ENCODE results near the gene SFRP4. TPM values are rescaled to one million over a fixed set of nuclear protein-coding genes. Genes with fewer than 3 reads are reported as not detected.

The SFRP4 gene
- total RNA-seq, 2 donors from 2014 or later: not detected

DNA sequence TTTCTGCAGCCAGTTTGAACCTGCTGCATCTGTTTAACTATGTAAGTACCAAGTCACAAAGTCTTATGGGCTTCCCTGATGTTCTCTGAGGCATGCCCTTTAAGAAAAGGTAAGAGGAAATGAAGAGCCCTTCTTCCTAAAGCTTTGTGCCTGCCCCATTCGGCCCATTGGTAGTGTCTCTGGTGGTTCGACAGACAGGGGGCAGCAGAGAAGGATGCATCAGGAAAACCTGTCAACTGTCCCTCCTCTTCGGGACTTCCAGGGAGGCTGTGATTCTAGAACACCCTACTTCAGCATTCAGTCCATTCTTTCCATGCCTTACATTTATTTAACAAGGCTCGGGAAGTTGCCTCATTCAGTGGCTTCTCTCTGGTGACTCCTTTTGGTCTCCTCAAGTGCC, 1.9 kb upstream of the SFRP4 start:
- Mint-ChIP-seq H3K36me3 (no peaks in the 10 kb centered on the region), H3K9me3 (no peaks in the 10 kb centered on the region), H3K27me3 (peaks cover 36 to 40% of the 10 kb centered on the region in 2 donors), H3K4me3 (no peak overlapping the region), H3K4me1 (ENCODE audit: low read depth in 2 of 2) (peaks cover 23 to 29% of the 10 kb centered on the region in 2 donors), H3K27ac (no peak overlapping the region)
- ATAC-seq (no peak), DNase-seq (ENCODE audit: low spot score) (no peak)

DNA sequence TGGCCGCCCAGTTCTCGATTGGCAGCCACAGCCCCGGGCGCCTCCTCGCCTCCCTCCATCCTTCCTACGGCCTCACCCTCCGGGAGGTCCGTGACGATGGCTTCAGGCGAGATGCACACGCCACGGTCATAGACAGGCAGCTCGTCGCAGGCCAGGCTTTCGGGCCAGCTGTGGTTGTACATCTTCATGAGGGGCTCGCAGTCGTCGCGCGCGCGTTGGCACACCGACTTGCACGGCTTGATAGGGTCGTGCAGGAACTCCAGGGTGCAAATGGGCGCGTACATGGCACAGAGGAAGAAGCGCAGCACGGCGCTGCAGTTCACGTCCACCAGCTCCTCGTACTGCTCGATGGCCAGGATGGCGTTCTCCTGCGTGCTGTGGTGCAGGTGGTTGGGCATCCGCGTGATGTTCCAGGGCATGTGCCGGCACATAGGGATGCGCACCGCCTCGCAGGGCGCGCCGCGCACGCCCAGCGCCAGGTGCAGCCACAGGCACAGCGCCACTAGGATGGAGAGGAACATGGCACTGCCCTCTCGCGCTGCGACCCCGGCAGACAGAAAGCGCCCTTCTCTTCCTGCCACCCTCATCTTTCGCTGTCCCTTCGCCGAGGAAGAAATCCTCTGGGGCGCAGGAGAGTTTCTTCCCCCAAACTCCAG, 472 bp downstream of the SFRP4 start:
- no peak for DNase-seq (ENCODE audit: low spot score)

DNA sequence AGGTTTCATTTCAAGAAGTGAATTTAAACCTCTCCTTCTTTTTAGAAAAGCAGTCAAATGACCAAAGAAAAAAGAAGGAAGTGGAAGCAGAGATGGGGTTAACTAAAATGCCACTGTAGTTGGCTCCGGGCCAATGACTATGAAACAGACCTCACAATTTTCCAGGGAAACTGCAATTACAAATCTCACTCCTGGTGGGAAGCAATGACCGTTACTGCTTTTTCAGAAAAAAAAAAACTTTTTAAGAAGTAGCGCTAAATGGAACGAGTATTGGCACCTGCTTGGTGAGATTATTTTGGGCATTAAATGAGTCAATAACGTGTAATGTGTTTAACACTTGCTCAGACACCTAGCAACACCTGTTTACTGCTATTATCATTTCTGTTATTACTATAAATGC, 1.2 kb downstream of the SFRP4 start:
- ATAC-seq: no peak
- no peak overlapping the region for H3K27ac Mint-ChIP-seq
- H3K4me1 Mint-ChIP-seq (ENCODE audit: low read depth in 2 of 2): peaks cover 16 to 22% of the 10 kb centered on the region in 2 donors
- H3K27me3 Mint-ChIP-seq: peaks cover 35 to 57% of the 10 kb centered on the region in 2 donors
- H3K4me3 Mint-ChIP-seq: peak overlapping the region; percentile 71
- H3K36me3 Mint-ChIP-seq: no peaks in the 10 kb centered on the region
- no peak for DNase-seq (ENCODE audit: low spot score)
- H3K9me3 Mint-ChIP-seq: no peaks in the 10 kb centered on the region

More for the DNA sequence above, 472 bp downstream of the SFRP4 start:
- ATAC-seq: peak in 1 of 2 donors; percentile 4
- Mint-ChIP-seq H3K9me3 (no peaks in the 10 kb centered on the region), H3K36me3 (no peaks in the 10 kb centered on the region), H3K27me3 (peaks cover 33 to 51% of the 10 kb centered on the region in 2 donors), H3K4me3 (peak overlapping the region; percentile 71), H3K4me1 (ENCODE audit: low read depth in 2 of 2) (peaks cover 19 to 24% of the 10 kb centered on the region in 2 donors), H3K27ac (no peak overlapping the region)

- peaks cover 13 to 17% of the 10 kb centered on the region in 2 donors for H3K4me1 Mint-ChIP-seq (ENCODE audit: low read depth in 2 of 2)
- no peak overlapping the region for H3K27ac Mint-ChIP-seq
- DNase-seq (ENCODE audit: low spot score): no peak
- no peaks in the 10 kb centered on the region for H3K9me3 Mint-ChIP-seq
- ATAC-seq: no peak
- no peak overlapping the region for H3K4me3 Mint-ChIP-seq
- no peaks in the 10 kb centered on the region for H3K36me3 Mint-ChIP-seq
- H3K27me3 Mint-ChIP-seq: peaks cover 23 to 48% of the 10 kb centered on the region in 2 donors
Measured at GRCh38 chr7:37912756-37913155, 3.9 kb downstream of the SFRP4 start.

DNA sequence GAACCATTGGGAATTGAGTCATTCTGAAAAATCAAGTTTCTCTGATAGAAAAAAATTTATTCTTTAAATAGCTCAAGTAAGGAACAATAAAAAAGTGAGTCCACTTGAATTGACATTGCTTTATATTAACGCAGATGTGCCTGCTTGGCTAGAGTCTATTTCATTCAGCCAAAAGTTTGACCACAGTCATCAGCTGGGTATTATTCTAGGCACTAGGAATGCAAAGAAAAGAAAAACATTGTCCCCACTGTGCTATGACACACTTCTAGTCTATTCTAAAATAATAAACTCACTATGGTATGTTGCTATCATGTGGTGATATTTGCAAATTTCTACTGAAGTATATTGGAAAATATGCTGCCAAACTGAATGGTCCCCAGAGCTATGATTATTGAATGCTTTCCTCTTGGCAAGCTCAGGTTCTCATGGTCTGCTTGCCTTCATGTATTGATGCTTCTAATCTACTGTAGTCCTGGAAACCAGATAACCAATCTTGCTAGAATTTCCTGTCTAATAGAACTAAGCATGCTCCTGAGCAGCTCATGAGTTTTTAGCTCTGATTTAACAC, 8.3 kb downstream of the SFRP4 start:
- DNase-seq (ENCODE audit: low spot score): no peak
- H3K36me3 Mint-ChIP-seq: no peaks in the 10 kb centered on the region
- H3K9me3 Mint-ChIP-seq: no peaks in the 10 kb centered on the region
- no peak overlapping the region for H3K4me3 Mint-ChIP-seq
- ATAC-seq: no peak
- H3K4me1 Mint-ChIP-seq (ENCODE audit: low read depth in 2 of 2): no peaks in the 10 kb centered on the region
- H3K27me3 Mint-ChIP-seq: peaks cover 9 to 34% of the 10 kb centered on the region in 2 donors
- no peak overlapping the region for H3K27ac Mint-ChIP-seq

DNA sequence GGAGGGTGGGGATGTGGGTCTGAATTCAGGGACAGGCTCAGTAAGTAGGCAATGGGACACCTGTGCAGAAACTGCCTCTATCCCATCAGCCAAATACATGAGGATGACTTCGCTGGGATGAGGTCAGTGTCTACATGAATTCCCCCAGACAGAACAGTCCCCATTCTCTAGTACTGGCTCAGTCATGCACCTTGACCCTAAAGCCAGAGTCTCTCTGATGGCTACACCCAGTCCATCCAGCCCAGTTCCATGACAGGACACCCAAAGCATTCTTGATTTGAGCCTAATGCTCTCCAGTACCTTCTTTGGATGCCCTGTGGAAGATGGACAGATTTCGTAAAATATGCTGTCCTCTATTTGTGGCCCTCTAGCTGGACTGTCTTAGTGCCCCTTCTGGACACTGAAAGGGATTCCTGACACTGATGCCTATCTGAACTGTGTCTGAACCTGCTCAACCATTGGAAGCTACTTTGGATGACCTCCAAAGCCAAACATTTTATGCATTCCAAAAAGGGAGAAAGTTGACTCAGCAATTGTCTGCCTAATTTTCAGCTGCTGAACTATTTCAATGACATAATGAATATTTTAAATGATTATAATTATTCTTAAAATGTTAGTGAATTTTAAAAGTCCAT, 14.6 kb downstream of the SFRP4 start:
- Mint-ChIP-seq H3K9me3 (no peaks in the 10 kb centered on the region), H3K27ac (no peak overlapping the region), H3K36me3 (no peaks in the 10 kb centered on the region), H3K4me1 (ENCODE audit: low read depth in 2 of 2) (no peaks in the 10 kb centered on the region), H3K4me3 (no peak overlapping the region), H3K27me3 (peaks cover 5% of the 10 kb centered on the region in 2 donors)
- ATAC-seq (no peak), DNase-seq (ENCODE audit: low spot score) (no peak)

DNA sequence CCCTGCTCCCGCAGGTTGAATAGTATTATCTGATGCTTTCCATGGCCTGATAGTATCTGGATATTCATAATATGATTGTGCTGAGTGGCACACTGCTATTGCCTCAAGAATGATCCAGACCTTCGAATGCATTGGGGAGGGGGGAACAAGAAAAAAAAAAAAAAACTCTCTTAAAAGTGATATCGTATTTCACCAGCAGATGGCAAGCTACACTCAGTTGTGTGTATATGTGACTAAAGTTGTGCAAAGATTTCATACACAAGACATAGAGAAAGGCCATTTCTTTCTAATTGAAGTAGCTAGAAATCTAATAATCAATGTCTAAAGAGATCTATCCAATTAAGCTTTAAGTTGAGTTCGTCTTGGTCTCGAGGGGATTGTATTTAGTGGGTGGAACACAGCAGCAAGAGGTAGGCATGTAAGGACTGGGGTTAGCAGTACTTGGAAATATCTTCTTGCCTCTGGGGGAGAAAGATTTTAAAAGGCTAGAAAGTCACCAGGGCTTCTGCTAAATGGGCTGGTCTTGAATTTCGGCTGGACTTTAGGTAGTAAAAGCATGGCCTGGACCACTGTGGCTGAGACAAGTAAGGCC, 15.3 kb downstream of the SFRP4 start:
- Mint-ChIP-seq H3K4me1 (ENCODE audit: low read depth in 2 of 2) (no peaks in the 10 kb centered on the region), H3K27ac (no peak overlapping the region), H3K9me3 (no peaks in the 10 kb centered on the region), H3K27me3 (peaks cover 0 to 5% of the 10 kb centered on the region in 2 donors), H3K36me3 (no peaks in the 10 kb centered on the region), H3K4me3 (no peak overlapping the region)
- no peak for DNase-seq (ENCODE audit: low spot score)
- no peak for ATAC-seq

DNA sequence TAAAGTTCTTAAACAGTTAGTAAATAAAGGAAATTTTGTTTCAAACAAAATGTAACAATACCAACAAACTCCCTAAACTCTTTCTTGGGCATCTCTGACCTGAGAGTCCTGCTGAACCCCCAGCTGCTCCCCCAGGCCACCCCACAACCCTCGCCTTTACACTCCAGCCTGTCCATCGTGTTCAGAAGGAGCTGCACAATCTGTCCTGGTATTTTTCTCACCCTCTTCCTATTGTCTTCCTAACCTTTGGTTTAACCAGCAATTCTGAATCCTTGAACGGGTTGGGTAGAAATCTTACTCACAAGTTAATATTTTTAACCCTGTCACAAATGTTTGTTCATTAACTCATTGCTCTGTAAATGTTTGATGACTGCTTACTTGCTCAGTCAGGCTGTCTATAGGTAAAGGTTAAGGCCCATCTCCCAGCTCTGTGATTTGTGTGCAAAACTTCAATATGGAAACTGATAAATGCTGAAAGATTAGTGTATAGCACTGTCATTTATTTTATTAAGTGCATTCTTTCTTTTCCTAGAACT, 16.8 kb downstream of the SFRP4 start:
- Mint-ChIP-seq H3K4me1 (ENCODE audit: low read depth in 2 of 2) (no peaks in the 10 kb centered on the region), H3K4me3 (no peak overlapping the region), H3K27ac (no peak overlapping the region), H3K36me3 (no peaks in the 10 kb centered on the region), H3K27me3 (peaks cover 3% of the 10 kb centered on the region in 2 donors), H3K9me3 (no peaks in the 10 kb centered on the region)
- no peak for DNase-seq (ENCODE audit: low spot score)
- no peak for ATAC-seq

- Mint-ChIP-seq H3K27ac (no peak overlapping the region), H3K36me3 (no peaks in the 10 kb centered on the region), H3K9me3 (no peaks in the 10 kb centered on the region), H3K4me1 (ENCODE audit: low read depth in 2 of 2) (peaks cover 0 to 2% of the 10 kb centered on the region in 2 donors), H3K4me3 (no peak overlapping the region), H3K27me3 (peaks cover 0 to 7% of the 10 kb centered on the region in 2 donors)
- DNase-seq (ENCODE audit: low spot score): no peak
- ATAC-seq: no peak
Measured at GRCh38 chr7:37894671-37895070, 21.9 kb downstream of the SFRP4 start.

- Mint-ChIP-seq H3K27ac (no peak overlapping the region), H3K36me3 (no peaks in the 10 kb centered on the region), H3K27me3 (peaks cover 0 to 13% of the 10 kb centered on the region in 2 donors), H3K4me3 (no peak overlapping the region), H3K4me1 (ENCODE audit: low read depth in 2 of 2) (peaks cover 0 to 2% of the 10 kb centered on the region in 2 donors), H3K9me3 (no peaks in the 10 kb centered on the region)
- ATAC-seq (no peak), DNase-seq (ENCODE audit: low spot score) (no peak)
Measured at GRCh38 chr7:37893359-37893758, 23.3 kb downstream of the SFRP4 start.

GRCh38 chr7:37882086-37882485, 34.5 kb downstream of the SFRP4 start:
- peaks cover 3 to 21% of the 10 kb centered on the region in 2 donors for H3K27me3 Mint-ChIP-seq
- H3K36me3 Mint-ChIP-seq: no peaks in the 10 kb centered on the region
- no peak overlapping the region for H3K27ac Mint-ChIP-seq
- no peak for ATAC-seq
- no peak for DNase-seq (ENCODE audit: low spot score)
- H3K4me1 Mint-ChIP-seq (ENCODE audit: low read depth in 2 of 2): peaks cover 0 to 4% of the 10 kb centered on the region in 2 donors
- no peaks in the 10 kb centered on the region for H3K9me3 Mint-ChIP-seq
- H3K4me3 Mint-ChIP-seq: no peak overlapping the region
